Measurements from ENCODE around the gene KRT33B. TPM values are rescaled to one million over a fixed set of nuclear protein-coding genes. Genes with fewer than 3 reads are reported as not detected.

Gene KRT33B
- total RNA-seq, 1 donor from 2014 or later = 0.17 TPM

GRCh38 chr17:41393294-41393693 is 23.7 kb upstream of the KRT33B start:
- Histone ChIP-seq H3K4me3 (ENCODE audit: low read depth, low read length) (no peak overlapping the region), H3K36me3 (ENCODE audit: control insufficient read depth, insufficient read depth, low read length) (no peaks in the 10 kb centered on the region), H3K27me3 (ENCODE audit: control insufficient read depth, insufficient read depth, low read length) (no peaks in the 10 kb centered on the region)
- TF ChIP-seq CTCF (IDR thresholded peaks at IDR 0.05; ENCODE audit: insufficient read depth, low read length, poor library complexity, severe bottlenecking) = no peak
- DNase-seq (ENCODE audit: low read depth) = no peak

GRCh38 chr17:41392278-41392677 is 22.7 kb upstream of the KRT33B start:
- DNase-seq (ENCODE audit: low read depth) = no peak
- Histone ChIP-seq H3K4me3 (ENCODE audit: low read depth, low read length) (no peak overlapping the region), H3K27me3 (ENCODE audit: control insufficient read depth, insufficient read depth, low read length) (no peaks in the 10 kb centered on the region), H3K36me3 (ENCODE audit: control insufficient read depth, insufficient read depth, low read length) (no peaks in the 10 kb centered on the region)
- TF ChIP-seq CTCF (IDR thresholded peaks at IDR 0.05; ENCODE audit: insufficient read depth, low read length, poor library complexity, severe bottlenecking) = no peak

GRCh38 chr17:41391535-41391934 is 21.9 kb upstream of the KRT33B start:
- Histone ChIP-seq H3K27me3 (ENCODE audit: control insufficient read depth, insufficient read depth, low read length) (no peaks in the 10 kb centered on the region), H3K36me3 (ENCODE audit: control insufficient read depth, insufficient read depth, low read length) (no peaks in the 10 kb centered on the region), H3K4me3 (ENCODE audit: low read depth, low read length) (no peak overlapping the region)
- TF ChIP-seq CTCF (IDR thresholded peaks at IDR 0.05; ENCODE audit: insufficient read depth, low read length, poor library complexity, severe bottlenecking) = no peak
- DNase-seq (ENCODE audit: low read depth) = no peak

GRCh38 chr17:41390411-41390938 is 20.9 kb upstream of the KRT33B start:
- TF ChIP-seq CTCF (IDR thresholded peaks at IDR 0.05; ENCODE audit: insufficient read depth, low read length, poor library complexity, severe bottlenecking) = no peak
- no peaks in the 10 kb centered on the region for H3K36me3 ChIP-seq (ENCODE audit: control insufficient read depth, insufficient read depth, low read length)
- no peaks in the 10 kb centered on the region for H3K27me3 ChIP-seq (ENCODE audit: control insufficient read depth, insufficient read depth, low read length)
- no peak overlapping the region for H3K4me3 ChIP-seq (ENCODE audit: low read depth, low read length)
- no peak for DNase-seq (ENCODE audit: low read depth)

- no peak overlapping the region for H3K4me3 ChIP-seq (ENCODE audit: low read depth, low read length)
- DNase-seq (ENCODE audit: low read depth) = no peak
- H3K27me3 ChIP-seq (ENCODE audit: control insufficient read depth, insufficient read depth, low read length) = no peaks in the 10 kb centered on the region
- TF ChIP-seq CTCF (IDR thresholded peaks at IDR 0.05; ENCODE audit: insufficient read depth, low read length, poor library complexity, severe bottlenecking) = no peak
- no peaks in the 10 kb centered on the region for H3K36me3 ChIP-seq (ENCODE audit: control insufficient read depth, insufficient read depth, low read length)
Measured at GRCh38 chr17:41387670-41388069, 18.1 kb upstream of the KRT33B start.

GRCh38 chr17:41386227-41386626 is 16.6 kb upstream of the KRT33B start:
- TF ChIP-seq CTCF (IDR thresholded peaks at IDR 0.05; ENCODE audit: insufficient read depth, low read length, poor library complexity, severe bottlenecking) = no peak
- no peak for DNase-seq (ENCODE audit: low read depth)
- no peak overlapping the region for H3K4me3 ChIP-seq (ENCODE audit: low read depth, low read length)

More at GRCh38 chr17:41386227-41386626, 16.6 kb upstream of the KRT33B start:
- no peaks in the 10 kb centered on the region for H3K36me3 ChIP-seq (ENCODE audit: control insufficient read depth, insufficient read depth, low read length)
- no peaks in the 10 kb centered on the region for H3K27me3 ChIP-seq (ENCODE audit: control insufficient read depth, insufficient read depth, low read length)

Data from kidney epithelial cell (primary cell).